Trophoblast cell (in vitro differentiated cells and primary cell): Measurements from ENCODE around the gene C1QC.

Experiments
- DNase-seq, 2 donors: peaks; one replicate each; pipeline ENCODE4 v3.0.0-alpha.2; 2016
- H2AFZ ChIP-seq: 2 replicates; pipeline ENCODE4 v1.6.1; 2013; ENCODE audit warnings: low read length, moderate library complexity, mild to moderate bottlenecking; ENCODE audit not compliant: insufficient read depth, poor library complexity
- H2AK5ac ChIP-seq: 2 replicates; pipeline ENCODE4 v1.6.1; 2013; ENCODE audit warnings: mild to moderate bottlenecking, low read length
- H2BK120ac ChIP-seq: 2 replicates; pipeline ENCODE4 v1.6.1; 2013; ENCODE audit warnings: low read length, mild to moderate bottlenecking, moderate library complexity; ENCODE audit not compliant: insufficient read depth, poor library complexity
- H2BK12ac ChIP-seq: 2 replicates; pipeline ENCODE4 v1.6.1; 2013; ENCODE audit warnings: mild to moderate bottlenecking, low read length, moderate library complexity
- H2BK5ac ChIP-seq: 2 replicates; pipeline ENCODE4 v1.6.1; 2013; ENCODE audit warnings: low read length, low read depth, moderate library complexity, mild to moderate bottlenecking; ENCODE audit not compliant: poor library complexity
- H3K14ac ChIP-seq: 2 replicates; pipeline ENCODE4 v1.6.1; 2013; ENCODE audit warnings: mild to moderate bottlenecking, low read length
- H3K18ac ChIP-seq: 2 replicates; pipeline ENCODE4 v1.6.1; 2013; ENCODE audit warnings: mild to moderate bottlenecking, low read length
- H3K23ac ChIP-seq: 2 replicates; pipeline ENCODE4 v1.6.1; 2013; ENCODE audit warnings: low read length
- H3K27ac ChIP-seq: 2 replicates; pipeline ENCODE4 v1.5.1; 2013; ENCODE audit warnings: low read depth, mild to moderate bottlenecking, inconsistent platforms, low read length, moderate library complexity
- H3K27me3 ChIP-seq: 2 replicates; pipeline ENCODE4 v1.6.1; 2013; ENCODE audit warnings: inconsistent platforms, mild to moderate bottlenecking, low read length, moderate library complexity; ENCODE audit not compliant: insufficient read depth
- H3K36me3 ChIP-seq, 2 experiments: 1 replicate in 1 of 2; 2 replicates in 1 of 2; pipeline ENCODE4 v1.6.1; 2013; ENCODE audit warnings: low read length in 2 of 2, mild to moderate bottlenecking in 2 of 2, moderate library complexity in 1 of 2; ENCODE audit not compliant: insufficient read depth in 2 of 2, control insufficient read depth in 1 of 2
- H3K4ac ChIP-seq: 2 replicates; pipeline ENCODE4 v1.6.1; 2013; ENCODE audit warnings: low read depth, mild to moderate bottlenecking, low read length, moderate library complexity
- H3K4me1 ChIP-seq, 2 experiments: 1 replicate in 1 of 2; 2 replicates in 1 of 2; pipeline ENCODE4 v1.6.1; 2013; ENCODE audit warnings: low read length in 2 of 2, mild to moderate bottlenecking in 2 of 2, moderate library complexity in 1 of 2; ENCODE audit not compliant: insufficient read depth in 2 of 2, control insufficient read depth in 1 of 2
- H3K4me2 ChIP-seq: 2 replicates; pipeline ENCODE4 v1.6.1; 2013; ENCODE audit warnings: inconsistent platforms, mild to moderate bottlenecking, low read length, moderate library complexity
- H3K4me3 ChIP-seq: 2 replicates; pipeline ENCODE4 v1.5.1; 2013; ENCODE audit warnings: mild to moderate bottlenecking, low read depth, low read length, inconsistent platforms
- H3K79me1 ChIP-seq: one replicate; pipeline ENCODE4 v1.6.1; 2013; ENCODE audit warnings: low read length
- H3K79me2 ChIP-seq: 2 replicates; pipeline ENCODE4 v1.6.1; 2013; ENCODE audit warnings: low read length, mild to moderate bottlenecking; ENCODE audit not compliant: control insufficient read depth, insufficient read depth, poor library complexity
- H3K9ac ChIP-seq: 2 replicates; pipeline ENCODE4 v1.6.1; 2013; ENCODE audit warnings: mild to moderate bottlenecking, low read length
- H3K9me3 ChIP-seq: 2 replicates; pipeline ENCODE4 v1.6.1; 2013; ENCODE audit warnings: low read depth, mild to moderate bottlenecking, control low read depth, inconsistent platforms, low read length; ENCODE audit not compliant: insufficient read depth
- H4K12ac ChIP-seq: 2 replicates; pipeline ENCODE4 v1.6.1; 2013; ENCODE audit warnings: low read depth, mild to moderate bottlenecking, low read length, moderate library complexity
- H4K8ac ChIP-seq: 2 replicates; pipeline ENCODE4 v1.6.1; 2013; ENCODE audit warnings: low read depth, mild to moderate bottlenecking, low read length, moderate library complexity
- H4K91ac ChIP-seq: one replicate; pipeline ENCODE4 v1.6.1; 2013; ENCODE audit warnings: low read depth, mild to moderate bottlenecking, low read length, moderate library complexity
- WGBS: extraction: QIAGEN DNeasy Blood & Tissue Kit; methylation state at CpG from one replicate; pipeline ENCODE4 v1.1.7; 2013; ENCODE audit warnings: missing lambda C conversion rate; ENCODE audit not compliant: insufficient read length, insufficient coverage; ENCODE audit errors: extremely low coverage; 5-methylcytosine and 5-hydroxymethylcytosine counted together

The C1QC gene

DNA sequence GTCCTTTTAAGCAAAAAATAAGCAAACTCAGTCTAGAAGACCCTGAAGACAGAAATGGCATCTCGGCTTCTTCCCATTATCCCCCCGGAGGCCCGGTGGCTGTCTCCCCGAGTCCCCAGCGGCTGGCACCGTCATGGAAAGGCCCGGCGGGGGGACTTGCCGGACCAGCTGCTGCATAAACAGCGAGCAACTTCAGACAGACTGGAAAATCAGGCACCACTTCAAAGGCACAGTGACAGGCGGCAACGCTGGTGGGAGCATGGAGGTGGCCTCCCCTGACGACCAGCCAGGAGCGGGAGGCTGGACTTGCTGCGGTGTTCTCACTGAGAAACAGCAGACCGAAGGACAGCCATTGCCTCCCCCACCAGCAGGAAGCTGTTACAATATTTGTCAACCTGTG is 25.4 kb upstream of the C1QC start:
- Histone ChIP-seq H2AK5ac (no peak overlapping the region), H3K4ac (no peak overlapping the region), H3K4me1 (no peaks in the 10 kb centered on the region), H2BK12ac (no peak overlapping the region), H3K4me2 (no peak overlapping the region), H4K8ac (no peak overlapping the region), H3K4me3 (no peak overlapping the region), H3K79me2 (no peaks in the 10 kb centered on the region), H3K23ac (no peak overlapping the region), H3K9me3 (no peaks in the 10 kb centered on the region), H3K79me1 (no peaks in the 10 kb centered on the region), H4K12ac (no peak overlapping the region), H3K27me3 (no peaks in the 10 kb centered on the region), H3K36me3 (no peaks in the 10 kb centered on the region), H3K9ac (no peak overlapping the region), H2AFZ (no peak overlapping the region), H3K27ac (no peak overlapping the region), H2BK5ac (no peak overlapping the region), H3K18ac (no peak overlapping the region), H3K14ac (no peak overlapping the region), H4K91ac (no peak overlapping the region), H2BK120ac (no peak overlapping the region)
- WGBS, result no CpG with 5 or more reads among the region's 16 CpGs
- DNase-seq, result no peak

DNA sequence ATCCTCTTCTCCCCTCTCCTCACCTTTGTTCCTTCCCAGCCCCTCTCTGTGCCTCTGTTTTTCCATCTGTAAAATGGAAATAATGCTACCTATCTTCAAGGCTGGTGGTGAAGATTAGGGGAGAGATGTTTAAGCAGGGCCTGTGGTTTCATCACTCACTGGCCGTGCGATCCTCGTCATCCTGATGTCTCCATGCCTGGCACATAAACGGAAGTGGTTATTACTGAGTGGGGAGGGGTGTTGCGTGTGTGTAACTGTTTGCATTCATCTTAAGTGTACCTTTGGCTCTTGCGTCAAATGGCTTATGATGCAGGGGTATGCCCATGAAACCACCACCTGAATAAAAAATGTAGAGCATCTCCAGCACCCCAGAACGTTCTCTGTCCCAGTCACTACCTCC is 24.2 kb upstream of the C1QC start:
- WGBS, result no CpG with 5 or more reads among the region's 7 CpGs
- Histone ChIP-seq H4K12ac (no peak overlapping the region), H3K27me3 (no peaks in the 10 kb centered on the region), H2BK120ac (no peak overlapping the region), H2AFZ (no peak overlapping the region), H3K27ac (no peak overlapping the region), H2BK5ac (no peak overlapping the region), H3K4ac (no peak overlapping the region), H3K23ac (no peak overlapping the region), H4K91ac (no peak overlapping the region), H3K18ac (no peak overlapping the region), H3K14ac (no peak overlapping the region), H3K4me2 (no peak overlapping the region), H3K4me1 (no peaks in the 10 kb centered on the region), H3K36me3 (no peaks in the 10 kb centered on the region), H3K9ac (no peak overlapping the region), H3K79me1 (no peaks in the 10 kb centered on the region), H4K8ac (no peak overlapping the region), H2BK12ac (no peak overlapping the region), H2AK5ac (no peak overlapping the region), H3K9me3 (no peaks in the 10 kb centered on the region), H3K4me3 (no peak overlapping the region), H3K79me2 (no peaks in the 10 kb centered on the region)
- DNase-seq, result no peak

DNA sequence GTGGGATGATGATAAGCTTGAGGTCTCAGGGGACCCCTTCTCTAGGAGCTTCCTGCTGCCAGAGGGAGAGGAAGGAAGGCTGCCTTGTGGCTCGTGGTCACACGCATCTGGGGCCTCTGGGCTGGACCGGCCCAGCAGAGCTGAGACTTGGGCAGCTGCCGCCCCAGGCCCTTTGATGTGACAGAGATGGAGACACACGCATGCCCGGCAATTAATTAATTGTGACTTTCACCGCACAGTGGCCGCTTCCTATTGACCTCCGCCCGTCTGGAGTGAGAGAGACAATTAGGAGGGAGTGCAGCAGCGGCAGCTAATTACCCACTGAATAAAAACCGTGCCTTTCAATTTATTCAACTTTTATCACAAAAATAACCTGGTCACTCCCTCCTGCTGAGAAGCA is 23.6 kb upstream of the C1QC start:
- Histone ChIP-seq H3K18ac (no peak overlapping the region), H3K27me3 (no peaks in the 10 kb centered on the region), H3K79me1 (no peaks in the 10 kb centered on the region), H3K4me3 (no peak overlapping the region), H3K27ac (no peak overlapping the region), H2BK12ac (no peak overlapping the region), H4K91ac (no peak overlapping the region), H3K4me2 (no peak overlapping the region), H3K9ac (no peak overlapping the region), H3K23ac (no peak overlapping the region), H4K8ac (no peak overlapping the region), H3K9me3 (no peaks in the 10 kb centered on the region), H2AFZ (no peak overlapping the region), H3K79me2 (no peaks in the 10 kb centered on the region), H2AK5ac (no peak overlapping the region), H3K14ac (no peak overlapping the region), H3K4ac (no peak overlapping the region), H2BK5ac (no peak overlapping the region), H3K4me1 (no peaks in the 10 kb centered on the region), H3K36me3 (no peaks in the 10 kb centered on the region), H4K12ac (no peak overlapping the region), H2BK120ac (no peak overlapping the region)
- no peak for DNase-seq
- no CpG with 5 or more reads among the region's 12 CpGs for WGBS

- H3K9me3 ChIP-seq, result no peaks in the 10 kb centered on the region
- H3K79me1 ChIP-seq, result no peaks in the 10 kb centered on the region
- no peak overlapping the region for H4K91ac ChIP-seq
- no peak overlapping the region for H2BK12ac ChIP-seq
- H3K4me3 ChIP-seq, result no peak overlapping the region
- no peak for DNase-seq
- H3K4me2 ChIP-seq, result no peak overlapping the region
- no peaks in the 10 kb centered on the region for H3K27me3 ChIP-seq
- no peaks in the 10 kb centered on the region for H3K4me1 ChIP-seq
- no peak overlapping the region for H4K8ac ChIP-seq
- H3K23ac ChIP-seq, result no peak overlapping the region
- H3K18ac ChIP-seq, result no peak overlapping the region
- H2BK5ac ChIP-seq, result no peak overlapping the region
- H2AK5ac ChIP-seq, result no peak overlapping the region
- no peak overlapping the region for H4K12ac ChIP-seq
- H3K4ac ChIP-seq, result no peak overlapping the region
- no peaks in the 10 kb centered on the region for H3K36me3 ChIP-seq
- WGBS, result no CpG with 5 or more reads among the region's 4 CpGs
- H2BK120ac ChIP-seq, result no peak overlapping the region
- H2AFZ ChIP-seq, result no peak overlapping the region
- H3K9ac ChIP-seq, result no peak overlapping the region
- H3K14ac ChIP-seq, result no peak overlapping the region
- H3K27ac ChIP-seq, result no peak overlapping the region
- no peaks in the 10 kb centered on the region for H3K79me2 ChIP-seq
Observed at GRCh38 chr1:22621761-22622160, 21.7 kb upstream of the C1QC start.
